ENCODE measurements around the gene FGD6. TPM values are rescaled to one million over a fixed set of nuclear protein-coding genes. Genes with fewer than 3 reads are reported as not detected.

The FGD6 gene
- total and polyA plus RNA-seq, 4 donors: 2.4 to 26.4 (median 9.0) TPM

- Histone ChIP-seq H3K4me3 (no peak overlapping the region), H3K4me1 (ENCODE audit: control insufficient read depth in 5 of 5, insufficient read depth in 5 of 5, low read length in 5 of 5) (peaks cover 10 to 26% (median 21%) of the 10 kb centered on the region in 5 donors), H3K36me3 (ENCODE audit: control insufficient read depth in 4 of 4, insufficient read depth in 4 of 4, low read length in 4 of 4) (peaks cover 0 to 3% (median 1%) of the 10 kb centered on the region in 4 donors), H3K9me3 (ENCODE audit: control insufficient read depth in 4 of 4, insufficient read depth in 3 of 4, low read length in 3 of 4) (no peaks in the 10 kb centered on the region), H3K9ac (ENCODE audit: insufficient read depth in 1 of 2, low read length in 2 of 2) (no peak overlapping the region), H3K27ac (ENCODE audit: low read depth in 1 of 2, low read length in 1 of 2) (no peak overlapping the region), H3K27me3 (ENCODE audit: control insufficient read depth in 3 of 3, insufficient read depth in 3 of 3, low read length in 2 of 3) (no peaks in the 10 kb centered on the region)
- no peak for DNase-seq
- WGBS, 2 donors: 90 to 96% methylated on average over 2 of the region's 2 CpGs
- no peak for TF ChIP-seq CTCF (IDR thresholded peaks at IDR 0.05; ENCODE audit: control extremely low read depth, extremely low read depth)
- ATAC-seq (ENCODE audit: insufficient read depth, low FRiP score): no peak
Observed at GRCh38 chr12:95207407-95207806, 9.9 kb downstream of the FGD6 start.

GRCh38 chr12:95206916-95207315 lies 10.4 kb downstream of the FGD6 start:
- 94 to 97% methylated on average over 8 of the region's 8 CpGs for WGBS, 2 donors
- no peak for TF ChIP-seq CTCF (IDR thresholded peaks at IDR 0.05; ENCODE audit: control extremely low read depth, extremely low read depth)
- DNase-seq (no peak), ATAC-seq (ENCODE audit: insufficient read depth, low FRiP score) (no peak)
- H3K27me3 ChIP-seq (ENCODE audit: control insufficient read depth in 3 of 3, insufficient read depth in 3 of 3, low read length in 2 of 3): no peaks in the 10 kb centered on the region
- H3K27ac ChIP-seq (ENCODE audit: low read depth in 1 of 2, low read length in 1 of 2): no peak overlapping the region
- H3K4me3 ChIP-seq: no peak overlapping the region
- H3K9me3 ChIP-seq (ENCODE audit: control insufficient read depth in 4 of 4, insufficient read depth in 3 of 4, low read length in 3 of 4): no peaks in the 10 kb centered on the region
- H3K9ac ChIP-seq (ENCODE audit: insufficient read depth in 1 of 2, low read length in 2 of 2): no peak overlapping the region
- peaks cover 10 to 26% (median 21%) of the 10 kb centered on the region in 5 donors for H3K4me1 ChIP-seq (ENCODE audit: control insufficient read depth in 5 of 5, insufficient read depth in 5 of 5, low read length in 5 of 5)
- peaks cover 0 to 3% (median 1%) of the 10 kb centered on the region in 4 donors for H3K36me3 ChIP-seq (ENCODE audit: control insufficient read depth in 4 of 4, insufficient read depth in 4 of 4, low read length in 4 of 4)

- H3K9ac ChIP-seq (ENCODE audit: insufficient read depth in 1 of 2, low read length in 2 of 2): no peak overlapping the region
- WGBS, 2 donors: 37 to 43% methylated on average over 4 of the region's 4 CpGs
Observed at GRCh38 chr12:95205685-95206084, 11.6 kb downstream of the FGD6 start.

More at GRCh38 chr12:95205685-95206084, 11.6 kb downstream of the FGD6 start:
- DNase-seq (no peak), ATAC-seq (ENCODE audit: insufficient read depth, low FRiP score) (peak; percentile 38)
- H3K4me1 ChIP-seq (ENCODE audit: control insufficient read depth in 5 of 5, insufficient read depth in 5 of 5, low read length in 5 of 5): peaks cover 14 to 34% (median 26%) of the 10 kb centered on the region in 5 donors
- H3K4me3 ChIP-seq: no peak overlapping the region
- H3K9me3 ChIP-seq (ENCODE audit: control insufficient read depth in 4 of 4, insufficient read depth in 3 of 4, low read length in 3 of 4): no peaks in the 10 kb centered on the region
- peaks cover 0 to 3% (median 1%) of the 10 kb centered on the region in 4 donors for H3K36me3 ChIP-seq (ENCODE audit: control insufficient read depth in 4 of 4, insufficient read depth in 4 of 4, low read length in 4 of 4)
- no peaks in the 10 kb centered on the region for H3K27me3 ChIP-seq (ENCODE audit: control insufficient read depth in 3 of 3, insufficient read depth in 3 of 3, low read length in 2 of 3)
- peak overlapping the region; percentile 68 to 79 for H3K27ac ChIP-seq (ENCODE audit: low read depth in 1 of 2, low read length in 1 of 2)
- no peak for TF ChIP-seq CTCF (IDR thresholded peaks at IDR 0.05; ENCODE audit: control extremely low read depth, extremely low read depth)
